ENCODE results near the gene CRADD. TPM values are rescaled to one million over a fixed set of nuclear protein-coding genes. Genes with fewer than 3 reads are reported as not detected.

The CRADD gene
- total RNA-seq, 1 donor from 2014 or later = 10.3 TPM

DNA sequence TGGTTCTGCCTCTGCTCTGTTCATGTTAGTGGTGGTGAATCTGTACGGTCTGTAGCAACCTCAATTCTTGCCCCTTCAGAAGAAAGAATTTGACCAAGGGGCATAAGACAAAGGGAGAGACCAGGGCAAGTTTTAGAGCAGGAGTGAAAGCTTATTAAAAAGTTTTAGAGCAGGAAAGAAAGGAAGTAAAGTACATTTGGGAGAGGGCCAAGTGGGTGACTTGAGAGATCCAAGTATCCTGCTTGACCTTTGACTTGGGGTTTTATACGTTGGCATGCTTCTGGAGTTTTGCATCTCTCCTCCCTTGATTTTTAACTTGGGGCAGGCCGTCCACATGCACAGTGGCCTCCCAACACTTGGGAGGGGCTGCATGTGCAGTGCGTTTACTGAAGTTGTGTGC, 225.0 kb downstream of the CRADD start:
- H3K4me3 ChIP-seq (ENCODE audit: low read depth, low read length) = no peak overlapping the region
- DNase-seq (ENCODE audit: low read depth) = no peak
- TF ChIP-seq CTCF (conservative IDR thresholded peaks at IDR 0.05; ENCODE audit: low read depth, low read length) = no peak

GRCh38 chr12:93902736-93903562, 225.8 kb downstream of the CRADD start:
- H3K4me3 ChIP-seq (ENCODE audit: low read depth, low read length) = no peak overlapping the region
- DNase-seq (ENCODE audit: low read depth) = no peak

DNA sequence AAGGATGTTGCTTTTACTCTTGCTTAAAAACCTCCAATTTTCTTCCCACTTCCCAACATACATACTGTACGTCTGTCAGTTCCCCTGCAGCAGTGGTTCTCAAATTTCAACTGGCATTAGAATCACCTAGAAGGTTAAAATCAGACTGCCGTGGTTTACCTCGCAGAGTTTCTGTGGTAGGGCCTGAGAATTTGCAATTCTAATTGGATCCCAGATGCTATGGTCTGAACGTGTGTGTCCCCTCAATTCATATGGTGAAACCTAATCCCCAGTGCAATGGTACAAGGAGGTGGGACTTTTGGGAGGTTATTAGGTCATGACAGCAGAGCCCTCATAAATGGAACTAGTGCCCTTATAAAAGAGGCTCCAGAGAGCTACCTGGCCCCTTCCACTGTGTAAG, 226.9 kb downstream of the CRADD start:
- no peak for TF ChIP-seq CTCF (conservative IDR thresholded peaks at IDR 0.05; ENCODE audit: low read depth, low read length)
- DNase-seq (ENCODE audit: low read depth) = no peak
- H3K4me3 ChIP-seq (ENCODE audit: low read depth, low read length) = no peak overlapping the region

More at GRCh38 chr12:93902736-93903562, 225.8 kb downstream of the CRADD start:
- no peak for TF ChIP-seq CTCF (conservative IDR thresholded peaks at IDR 0.05; ENCODE audit: low read depth, low read length)

GRCh38 chr12:93908264-93908663, 231.1 kb downstream of the CRADD start:
- TF ChIP-seq CTCF (conservative IDR thresholded peaks at IDR 0.05; ENCODE audit: low read depth, low read length) = no peak
- DNase-seq (ENCODE audit: low read depth) = no peak
- H3K4me3 ChIP-seq (ENCODE audit: low read depth, low read length) = no peak overlapping the region

DNA sequence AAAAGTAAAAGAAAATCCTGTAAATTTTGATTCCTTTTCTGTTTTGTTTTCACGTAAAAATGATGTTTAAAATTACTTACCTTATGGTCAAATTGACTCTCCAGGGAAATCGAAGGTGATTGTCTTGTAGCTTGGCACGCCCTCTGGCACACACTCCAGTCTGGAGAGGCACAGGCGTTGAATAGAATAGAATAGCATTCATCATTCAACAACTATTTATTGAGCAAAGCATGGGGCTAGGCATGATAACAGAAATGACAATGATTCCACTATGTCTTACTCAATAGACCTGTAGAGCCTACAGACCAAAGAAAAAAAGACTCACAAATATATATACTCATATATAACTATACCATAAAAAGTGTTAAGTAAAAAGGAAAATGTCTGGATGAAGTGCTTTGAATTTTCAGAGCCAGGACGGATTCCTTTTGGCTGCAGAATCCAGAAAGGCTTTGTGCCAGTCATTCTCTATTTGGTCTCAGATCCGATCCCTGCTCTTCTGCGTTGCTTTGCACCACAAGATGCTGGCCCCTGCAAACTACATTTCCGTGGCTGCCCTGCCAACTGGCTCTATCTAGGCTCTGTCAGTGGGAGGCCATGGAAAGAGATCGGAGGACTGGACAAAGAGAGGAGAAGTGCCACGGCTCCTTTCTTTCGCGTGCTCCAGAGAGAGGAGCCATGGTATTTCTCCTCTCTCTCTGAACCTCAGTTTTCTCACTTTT, 231.8 kb downstream of the CRADD start:
- H3K4me3 ChIP-seq (ENCODE audit: low read depth, low read length) = no peak overlapping the region
- TF ChIP-seq CTCF (conservative IDR thresholded peaks at IDR 0.05; ENCODE audit: low read depth, low read length) = no peak
- no peak for DNase-seq (ENCODE audit: low read depth)

DNA sequence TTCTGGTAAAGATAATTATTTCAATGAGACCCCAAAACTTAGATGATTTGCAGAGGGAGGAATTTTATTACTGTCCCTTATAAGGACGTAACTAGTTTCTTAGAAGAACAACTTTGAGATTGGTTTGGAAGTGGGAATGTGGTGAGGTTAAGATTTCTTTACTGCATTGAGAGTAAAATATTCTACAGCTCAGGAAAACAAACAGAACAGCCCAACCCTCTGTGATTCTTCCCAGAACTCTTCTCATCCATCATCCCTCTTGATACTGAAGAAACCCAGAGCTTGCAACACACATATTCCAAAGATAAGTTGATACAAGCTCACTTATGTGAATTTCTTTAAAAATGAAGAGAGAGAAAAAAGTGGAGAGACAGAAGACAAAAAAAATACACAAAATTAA, 234.2 kb downstream of the CRADD start:
- no peak for TF ChIP-seq CTCF (conservative IDR thresholded peaks at IDR 0.05; ENCODE audit: low read depth, low read length)
- no peak for DNase-seq (ENCODE audit: low read depth)
- no peak overlapping the region for H3K4me3 ChIP-seq (ENCODE audit: low read depth, low read length)

Data from epithelial cell of proximal tubule (primary cell).